PC-3 (cell line): ENCODE results near the gene EEF1AKMT4.

Experiments used
- CTCF ChIP-seq: fragments of 300-600 bp; sonication (generic); conservative IDR thresholded peaks from 2 replicates; pipeline ENCODE4 v1.5.1; 2017; ENCODE audit warnings: antibody characterized with exemption, low read depth, mild to moderate bottlenecking, low read length
- EZH2 ChIP-seq: fragments of 300-600 bp; sonication (generic); IDR thresholded peaks from one replicate; pipeline ENCODE4 v1.6.1; 2017; ENCODE audit warnings: antibody characterized with exemption, mild to moderate bottlenecking, low read length; ENCODE audit not compliant: unreplicated experiment

- TF ChIP-seq EZH2 (no peak), CTCF (no peak)
These were observed 11.9 kb downstream of the EEF1AKMT4 start, which contains the start of gene CAMK2N2 for GRCh38 chr3:184261270-184261853.
